DMS 273 (cell line): Measurements from ENCODE around the gene HPRT1.
"Not testable (repeated sequence)": the region's sequence is repeated elsewhere in the genome, so short reads cannot be mapped to it uniquely, and the experiment has no call there.

Source experiments
- DNase-seq: peaks from one replicate; lab custom pipeline; 2025; ENCODE audit not compliant: unreplicated experiment; lab: John Stamatoyannopoulos, UW

HPRT1 gene

DNA sequence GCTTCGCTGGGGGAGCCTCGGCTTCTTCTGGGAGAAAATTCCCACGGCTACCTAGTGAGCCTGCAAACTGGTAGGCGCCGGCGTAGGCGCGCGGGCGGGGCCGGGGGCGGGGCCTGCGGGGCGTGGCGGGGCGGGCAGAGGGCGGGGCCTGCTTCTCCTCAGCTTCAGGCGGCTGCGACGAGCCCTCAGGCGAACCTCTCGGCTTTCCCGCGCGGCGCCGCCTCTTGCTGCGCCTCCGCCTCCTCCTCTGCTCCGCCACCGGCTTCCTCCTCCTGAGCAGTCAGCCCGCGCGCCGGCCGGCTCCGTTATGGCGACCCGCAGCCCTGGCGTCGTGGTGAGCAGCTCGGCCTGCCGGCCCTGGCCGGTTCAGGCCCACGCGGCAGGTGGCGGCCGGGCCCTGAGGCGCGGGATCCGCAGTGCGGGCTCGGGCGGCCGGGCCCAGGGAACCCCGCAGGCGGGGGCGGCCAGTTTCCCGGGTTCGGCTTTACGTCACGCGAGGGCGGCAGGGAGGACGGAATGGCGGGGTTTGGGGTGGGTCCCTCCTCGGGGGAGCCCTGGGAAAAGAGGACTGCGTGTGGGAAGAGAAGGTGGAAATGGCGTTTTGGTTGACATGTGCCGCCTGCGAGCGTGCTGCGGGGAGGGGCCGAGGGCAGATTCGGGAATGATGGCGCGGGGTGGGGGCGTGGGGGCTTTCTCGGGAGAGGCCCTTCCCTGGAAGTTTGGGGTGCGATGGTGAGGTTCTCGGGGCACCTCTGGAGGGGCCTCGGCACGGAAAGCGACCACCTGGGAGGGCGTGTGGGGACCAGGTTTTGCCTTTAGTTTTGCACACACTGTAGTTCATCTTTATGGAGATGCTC lies at the start of gene HPRT1:
HPRT1 (plus strand) TSS at position 161 of the 857 bp plus-strand sequence; CDS start at position 308, 147 bp downstream.
- peak; percentile 89 for DNase-seq

DNA sequence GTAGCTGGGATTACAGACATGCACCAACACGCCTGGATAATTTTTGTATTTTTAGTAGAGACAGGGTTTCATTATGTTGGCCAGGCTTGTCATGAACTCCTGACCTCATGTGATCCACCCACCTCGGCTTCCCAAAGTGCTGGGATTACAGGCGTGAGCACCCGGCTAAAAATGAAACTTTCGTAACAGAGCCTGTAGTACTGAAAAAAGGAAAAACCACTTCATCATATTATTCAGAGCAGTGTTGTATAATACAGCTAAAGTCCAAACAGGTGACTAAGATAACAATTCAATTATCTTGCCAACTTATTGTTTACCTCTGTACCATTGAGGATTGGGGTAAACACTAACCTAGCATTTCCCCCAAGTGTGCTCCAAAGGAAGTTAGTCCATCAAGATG lies 43.9 kb upstream of the HPRT1 start:
- DNase-seq = no peak

DNA sequence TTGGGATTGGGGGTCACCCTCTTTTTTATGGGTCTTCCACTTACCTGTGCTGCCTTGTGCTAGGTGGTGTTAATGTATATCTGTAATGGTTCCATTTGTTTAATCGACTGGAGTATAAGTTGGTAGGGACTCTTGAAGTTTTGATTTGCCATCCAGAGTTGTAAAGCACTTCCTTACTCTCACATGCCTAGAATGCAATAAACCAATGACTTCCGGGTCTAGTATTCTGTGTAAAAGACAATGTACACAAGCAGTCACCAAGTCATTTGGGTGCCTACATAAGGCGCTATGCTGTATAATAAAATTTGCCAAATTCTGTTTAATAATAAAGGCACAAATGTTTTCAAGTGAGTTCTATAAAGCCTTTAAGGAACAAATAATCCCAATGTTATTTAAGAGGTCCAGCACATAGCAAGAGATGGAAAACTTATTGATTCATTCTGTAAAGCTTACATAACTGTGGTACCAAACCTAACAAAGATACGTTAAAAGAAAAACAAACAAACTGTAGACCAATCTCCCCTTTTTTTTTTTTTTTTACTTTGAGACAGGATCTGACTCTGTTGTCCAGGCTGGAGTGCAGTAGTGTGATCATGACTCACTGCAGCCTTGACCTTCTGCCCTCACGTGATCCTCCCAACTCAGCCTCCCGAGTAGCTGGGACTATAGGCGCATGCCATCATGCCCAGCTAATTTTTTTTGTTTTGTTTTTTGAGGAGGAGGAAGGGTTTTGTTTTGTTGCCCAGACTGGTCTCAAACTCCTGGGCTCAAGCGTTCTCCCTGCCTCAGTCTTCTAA lies 41.5 kb upstream of the HPRT1 start:
- no peak for DNase-seq

DNA sequence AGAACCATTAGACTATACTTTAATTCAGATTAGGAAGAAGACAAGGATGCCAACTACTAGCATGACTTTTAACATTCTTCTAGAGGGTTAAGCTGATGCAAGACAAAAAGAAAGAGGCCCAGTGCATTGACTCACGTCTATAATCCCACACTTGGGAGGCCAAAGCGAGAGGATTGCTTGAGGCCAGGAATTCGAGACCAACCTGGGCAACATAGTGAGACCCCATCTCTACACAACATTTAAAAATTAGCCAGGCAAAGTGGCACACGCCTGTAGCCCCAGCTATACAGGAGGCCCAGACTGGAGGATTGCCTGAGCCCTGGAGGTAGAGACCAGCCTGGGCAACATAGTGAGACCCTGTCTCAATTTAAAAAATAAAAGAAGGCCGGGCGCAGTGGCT lies 40.2 kb upstream of the HPRT1 start:
- DNase-seq = no peak

GRCh38 chrX:134423606-134424005 lies 36.4 kb upstream of the HPRT1 start:
- peak; percentile 51 for DNase-seq

- DNase-seq = no peak
These were observed 33.7 kb upstream of the HPRT1 start for GRCh38 chrX:134426281-134426680.

GRCh38 chrX:134431894-134432293 lies 28.1 kb upstream of the HPRT1 start:
- DNase-seq = no peak

DNA sequence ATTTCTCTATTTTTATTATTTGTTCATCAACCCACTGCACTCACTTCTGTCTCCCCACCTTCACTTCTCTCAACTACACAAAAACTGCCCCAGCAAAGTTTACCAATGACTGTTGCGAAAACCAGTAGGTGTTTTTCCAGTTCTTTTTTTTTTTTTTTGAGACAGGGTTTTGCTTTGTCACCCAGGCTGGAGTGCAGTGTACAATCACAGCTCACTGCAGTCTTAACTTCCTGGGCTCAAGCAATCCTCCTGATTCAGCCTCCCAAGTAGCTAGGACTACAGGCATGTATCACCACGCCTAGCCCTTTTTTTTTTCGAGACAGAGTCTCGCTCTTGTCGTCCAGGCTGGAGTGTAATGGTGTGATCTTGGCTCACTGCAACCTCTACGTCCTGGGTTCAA lies 24.1 kb upstream of the HPRT1 start:
- DNase-seq = no peak

DNA sequence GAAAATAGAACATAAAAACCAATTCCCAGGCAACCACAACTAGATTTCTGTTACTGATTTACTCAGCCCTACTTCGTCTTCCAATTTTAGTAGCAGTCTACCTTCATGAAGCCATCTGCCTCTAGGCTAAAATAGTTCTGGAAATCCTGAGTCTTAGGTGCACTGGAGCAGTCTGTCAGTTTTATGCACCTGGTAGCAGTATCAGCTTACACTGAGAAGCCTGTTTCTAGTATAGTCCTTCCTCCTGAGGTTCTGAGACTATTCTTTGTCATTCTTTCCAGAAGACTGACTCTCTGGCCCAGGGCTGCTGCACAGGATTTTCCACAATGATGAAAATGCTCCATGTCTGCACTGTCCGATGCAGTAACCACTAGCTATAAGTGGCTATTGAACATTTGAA lies 16.9 kb upstream of the HPRT1 start:
- peak; percentile 28 for DNase-seq

GRCh38 chrX:134443461-134443860 lies 16.5 kb upstream of the HPRT1 start:
- DNase-seq = no peak

- no peak for DNase-seq
These were observed 15.3 kb upstream of the HPRT1 start for GRCh38 chrX:134444681-134445080.

DNA sequence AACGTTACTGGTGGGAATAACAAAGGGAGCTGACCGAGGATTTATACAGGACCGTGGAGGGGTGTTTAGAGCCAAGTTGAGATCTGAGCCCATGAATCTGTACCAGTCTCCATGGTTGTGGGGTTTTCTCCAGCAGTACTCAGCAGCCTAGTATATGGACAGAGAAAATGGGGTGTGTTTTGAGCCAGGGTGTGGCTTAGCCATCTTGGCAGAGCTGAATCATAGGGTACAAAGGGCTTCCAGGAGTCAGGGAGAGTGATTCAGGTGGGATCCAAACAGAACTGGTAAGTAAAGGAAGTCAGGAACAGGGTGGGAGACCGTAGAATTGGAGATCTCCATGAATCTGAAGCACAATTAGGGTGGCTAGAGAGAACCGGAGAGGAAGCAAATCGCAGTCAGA lies 7.4 kb upstream of the HPRT1 start:
- no peak for DNase-seq

GRCh38 chrX:134453631-134454030 lies 6.3 kb upstream of the HPRT1 start:
- no peak for DNase-seq

DNA sequence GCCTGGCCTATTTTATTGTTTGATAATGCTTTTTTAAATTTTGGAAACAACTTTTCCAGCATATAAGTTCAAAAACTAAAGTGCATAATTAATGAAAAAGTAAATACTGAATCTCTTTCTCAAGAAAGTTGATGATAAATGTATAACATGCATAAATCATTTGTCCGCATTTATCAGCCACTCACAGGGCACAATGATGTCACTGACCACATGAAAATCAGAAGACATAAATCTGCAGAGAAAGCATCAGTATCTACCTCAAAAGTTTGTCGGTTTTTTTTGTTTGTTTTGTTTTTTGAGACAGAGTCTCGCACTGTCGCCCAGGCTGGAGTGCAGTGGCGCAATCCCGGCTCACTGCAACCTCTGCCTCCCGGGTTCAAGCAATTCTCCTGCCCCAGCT lies 5.5 kb upstream of the HPRT1 start:
- DNase-seq = no peak

- no peak for DNase-seq
These were observed 2.3 kb upstream of the HPRT1 start for GRCh38 chrX:134457708-134458107.

GRCh38 chrX:134459683-134460004 lies 321 bp upstream of the HPRT1 start:
- no peak for DNase-seq

GRCh38 chrX:134460862-134461220 lies 876 bp downstream of the HPRT1 start:
- peak; percentile 53 for DNase-seq

GRCh38 chrX:134461437-134461836 lies 1.5 kb downstream of the HPRT1 start:
- DNase-seq = peak; percentile 22

- DNase-seq = no peak
These were observed 3.0 kb downstream of the HPRT1 start for GRCh38 chrX:134462927-134463326.

DNA sequence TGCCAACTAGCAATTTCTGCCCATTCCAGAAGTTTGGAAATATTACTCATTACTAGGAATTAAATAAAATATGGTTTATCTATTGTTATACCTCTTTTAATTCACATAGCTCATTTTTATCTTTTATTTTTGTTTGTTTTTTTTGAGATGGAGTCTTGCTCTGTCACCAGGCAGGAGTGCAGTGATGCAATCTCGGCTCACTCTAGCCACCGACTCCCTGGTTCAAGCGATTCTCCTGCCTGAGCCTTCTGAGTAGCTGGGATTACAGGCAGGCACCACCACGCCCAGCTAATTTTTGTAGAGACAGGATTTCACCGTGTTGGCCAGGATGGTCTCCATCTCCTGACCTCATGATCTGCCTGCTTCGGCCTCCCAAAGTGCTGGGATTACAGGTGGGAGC lies 4.5 kb downstream of the HPRT1 start:
- DNase-seq = not testable (repeated sequence)

GRCh38 chrX:134469486-134469885 lies 9.5 kb downstream of the HPRT1 start:
- no peak for DNase-seq

DNA sequence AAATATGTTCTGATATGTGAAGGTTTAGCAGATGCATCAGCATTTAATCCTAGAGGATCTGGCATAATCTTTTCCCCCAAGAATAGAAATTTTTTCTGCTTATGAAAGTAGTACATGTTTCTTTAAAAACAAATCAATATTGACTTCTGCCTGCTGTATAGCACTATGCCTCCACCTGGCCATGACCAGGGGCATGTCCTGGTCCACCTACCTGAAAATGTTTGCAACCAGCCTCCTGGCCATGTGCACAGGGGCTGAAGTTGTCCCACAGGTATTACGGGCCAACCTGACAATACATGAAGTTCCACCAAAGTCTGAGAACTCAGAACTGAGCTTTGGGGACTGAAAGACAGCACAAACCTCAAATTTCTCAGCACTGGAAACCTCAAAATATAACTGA lies 10.0 kb downstream of the HPRT1 start:
- DNase-seq = no peak
